Measurements from ENCODE around the gene MRI1.

The MRI1 gene

DNA sequence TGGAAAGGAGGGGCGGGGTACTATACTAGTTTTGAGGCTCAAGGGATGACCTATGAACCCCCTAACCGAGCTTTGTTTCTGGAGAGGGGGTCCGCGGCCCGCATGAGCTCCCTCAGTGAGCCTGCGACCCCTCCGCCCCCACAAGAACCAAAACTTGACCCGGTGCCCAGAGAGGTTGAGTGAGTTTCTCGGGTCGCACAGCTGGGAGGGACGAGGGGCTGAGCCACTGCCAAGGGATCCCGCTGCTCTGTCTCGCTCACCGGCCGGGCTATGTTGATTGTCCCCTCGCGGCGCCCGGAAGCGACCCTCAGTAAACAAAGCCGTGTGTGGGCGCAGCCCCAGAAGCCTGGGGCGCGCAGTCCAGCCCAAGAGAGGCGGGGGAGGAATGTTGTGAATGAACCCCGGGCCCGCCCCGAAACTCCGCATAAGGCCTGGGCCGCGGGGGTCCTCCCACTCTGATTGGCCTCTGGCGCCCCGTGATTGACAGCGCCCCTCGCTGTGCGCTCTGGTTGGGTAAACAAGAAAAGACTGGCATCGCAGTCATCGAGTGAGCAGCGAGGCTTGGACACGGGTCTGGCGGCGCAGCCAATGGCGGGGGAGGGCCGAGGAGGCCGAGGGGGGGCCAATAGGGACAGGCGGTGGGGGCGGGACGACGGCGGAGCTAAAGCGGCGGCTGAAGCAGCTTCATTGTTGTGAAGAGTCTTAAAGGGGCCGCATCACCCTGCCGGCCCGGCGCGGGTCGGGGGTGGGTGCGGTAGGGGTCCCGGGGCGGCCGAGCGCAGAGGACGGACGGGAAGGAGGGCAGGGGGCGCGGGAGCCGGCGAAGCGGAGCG, 30.7 kb downstream of the MRI1 start, which contains the start of gene ZSWIM4 (continued):
- TF ChIP-seq SP3 (tag by site-specific recombination; IDR thresholded peaks at IDR 0.05) (peak; percentile 87), ZIC2 (tag by site-specific recombination; IDR thresholded peaks at IDR 0.05) (peak; percentile 81), ZNF510 (tag by site-specific recombination; IDR thresholded peaks at IDR 0.05; ENCODE audit: insufficient replicate concordance) (no peak), KLF8 (tag by site-specific recombination; IDR thresholded peaks at IDR 0.05) (peak; percentile 64; the same call in 1 of the 2 replicates), OVOL3 (tag by site-specific recombination; IDR thresholded peaks at IDR 0.05) (no peak), KLF9 (tag by site-specific recombination; IDR thresholded peaks at IDR 0.05; ENCODE audit: low read depth) (0 out of 2 replicates have a peak, but pooled peaks have one; percentile 37), ZNF768 (tag by site-specific recombination; IDR thresholded peaks at IDR 0.05) (peak; percentile 99), ZNF521 (tag by site-specific recombination; IDR thresholded peaks at IDR 0.05) (no peak), PRDM1 (tag by site-specific recombination; IDR thresholded peaks at IDR 0.05) (no peak), KLF16 (tag by site-specific recombination; IDR thresholded peaks at IDR 0.05) (no peak), ZNF2 (tag by site-specific recombination; IDR thresholded peaks at IDR 0.05) (peak; percentile 47; the same call in 1 of the 2 replicates), KLF1 (tag by site-specific recombination; IDR thresholded peaks at IDR 0.05) (peak; percentile 29; the same call in 1 of the 2 replicates), SCRT2 (tag by site-specific recombination; IDR thresholded peaks at IDR 0.05) (no peak), ZSCAN30 (tag by site-specific recombination; IDR thresholded peaks at IDR 0.05) (peak; percentile 69; the same call in 1 of the 2 replicates), ZNF530 (tag by site-specific recombination; IDR thresholded peaks at IDR 0.05; ENCODE audit: low read depth) (no peak), ZNF121 (tag by site-specific recombination; IDR thresholded peaks at IDR 0.05) (peak; percentile 93), ZNF76 (tag by site-specific recombination; IDR thresholded peaks at IDR 0.05; ENCODE audit: borderline replicate concordance, low read depth) (no peak), ZNF600 (tag by site-specific recombination; IDR thresholded peaks at IDR 0.05) (peak; percentile 23; the same call in 1 of the 2 replicates), KLF7 (tag by site-specific recombination; IDR thresholded peaks at IDR 0.05; ENCODE audit: borderline replicate concordance) (no peak), ZXDB (tag by site-specific recombination; IDR thresholded peaks at IDR 0.05) (peak; percentile 49)
- TF ChIP-seq, protein P1, sequence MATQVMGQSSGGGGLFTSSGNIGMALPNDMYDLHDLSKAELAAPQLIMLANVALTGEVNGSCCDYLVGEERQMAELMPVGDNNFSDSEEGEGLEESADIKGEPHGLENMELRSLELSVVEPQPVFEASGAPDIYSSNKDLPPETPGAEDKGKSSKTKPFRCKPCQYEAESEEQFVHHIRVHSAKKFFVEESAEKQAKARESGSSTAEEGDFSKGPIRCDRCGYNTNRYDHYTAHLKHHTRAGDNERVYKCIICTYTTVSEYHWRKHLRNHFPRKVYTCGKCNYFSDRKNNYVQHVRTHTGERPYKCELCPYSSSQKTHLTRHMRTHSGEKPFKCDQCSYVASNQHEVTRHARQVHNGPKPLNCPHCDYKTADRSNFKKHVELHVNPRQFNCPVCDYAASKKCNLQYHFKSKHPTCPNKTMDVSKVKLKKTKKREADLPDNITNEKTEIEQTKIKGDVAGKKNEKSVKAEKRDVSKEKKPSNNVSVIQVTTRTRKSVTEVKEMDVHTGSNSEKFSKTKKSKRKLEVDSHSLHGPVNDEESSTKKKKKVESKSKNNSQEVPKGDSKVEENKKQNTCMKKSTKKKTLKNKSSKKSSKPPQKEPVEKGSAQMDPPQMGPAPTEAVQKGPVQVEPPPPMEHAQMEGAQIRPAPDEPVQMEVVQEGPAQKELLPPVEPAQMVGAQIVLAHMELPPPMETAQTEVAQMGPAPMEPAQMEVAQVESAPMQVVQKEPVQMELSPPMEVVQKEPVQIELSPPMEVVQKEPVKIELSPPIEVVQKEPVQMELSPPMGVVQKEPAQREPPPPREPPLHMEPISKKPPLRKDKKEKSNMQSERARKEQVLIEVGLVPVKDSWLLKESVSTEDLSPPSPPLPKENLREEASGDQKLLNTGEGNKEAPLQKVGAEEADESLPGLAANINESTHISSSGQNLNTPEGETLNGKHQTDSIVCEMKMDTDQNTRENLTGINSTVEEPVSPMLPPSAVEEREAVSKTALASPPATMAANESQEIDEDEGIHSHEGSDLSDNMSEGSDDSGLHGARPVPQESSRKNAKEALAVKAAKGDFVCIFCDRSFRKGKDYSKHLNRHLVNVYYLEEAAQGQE (tag by site-specific recombination; IDR thresholded peaks at IDR 0.05): peak; percentile 17; the same call in 1 of the 2 replicates
- TF ChIP-seq, protein P2, sequence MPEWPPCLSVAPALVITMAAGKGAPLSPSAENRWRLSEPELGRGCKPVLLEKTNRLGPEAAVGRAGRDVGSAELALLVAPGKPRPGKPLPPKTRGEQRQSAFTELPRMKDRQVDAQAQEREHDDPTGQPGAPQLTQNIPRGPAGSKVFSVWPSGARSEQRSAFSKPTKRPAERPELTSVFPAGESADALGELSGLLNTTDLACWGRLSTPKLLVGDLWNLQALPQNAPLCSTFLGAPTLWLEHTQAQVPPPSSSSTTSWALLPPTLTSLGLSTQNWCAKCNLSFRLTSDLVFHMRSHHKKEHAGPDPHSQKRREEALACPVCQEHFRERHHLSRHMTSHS (tag by site-specific recombination; IDR thresholded peaks at IDR 0.05): no peak
- TF ChIP-seq, protein P3, sequence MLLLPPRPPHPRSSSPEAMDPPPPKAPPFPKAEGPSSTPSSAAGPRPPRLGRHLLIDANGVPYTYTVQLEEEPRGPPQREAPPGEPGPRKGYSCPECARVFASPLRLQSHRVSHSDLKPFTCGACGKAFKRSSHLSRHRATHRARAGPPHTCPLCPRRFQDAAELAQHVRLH (tag by site-specific recombination; IDR thresholded peaks at IDR 0.05): peak; percentile 87
- TF ChIP-seq, protein P4, sequence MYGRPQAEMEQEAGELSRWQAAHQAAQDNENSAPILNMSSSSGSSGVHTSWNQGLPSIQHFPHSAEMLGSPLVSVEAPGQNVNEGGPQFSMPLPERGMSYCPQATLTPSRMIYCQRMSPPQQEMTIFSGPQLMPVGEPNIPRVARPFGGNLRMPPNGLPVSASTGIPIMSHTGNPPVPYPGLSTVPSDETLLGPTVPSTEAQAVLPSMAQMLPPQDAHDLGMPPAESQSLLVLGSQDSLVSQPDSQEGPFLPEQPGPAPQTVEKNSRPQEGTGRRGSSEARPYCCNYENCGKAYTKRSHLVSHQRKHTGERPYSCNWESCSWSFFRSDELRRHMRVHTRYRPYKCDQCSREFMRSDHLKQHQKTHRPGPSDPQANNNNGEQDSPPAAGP (tag by site-specific recombination; IDR thresholded peaks at IDR 0.05): no peak
- TF ChIP-seq, protein P5, sequence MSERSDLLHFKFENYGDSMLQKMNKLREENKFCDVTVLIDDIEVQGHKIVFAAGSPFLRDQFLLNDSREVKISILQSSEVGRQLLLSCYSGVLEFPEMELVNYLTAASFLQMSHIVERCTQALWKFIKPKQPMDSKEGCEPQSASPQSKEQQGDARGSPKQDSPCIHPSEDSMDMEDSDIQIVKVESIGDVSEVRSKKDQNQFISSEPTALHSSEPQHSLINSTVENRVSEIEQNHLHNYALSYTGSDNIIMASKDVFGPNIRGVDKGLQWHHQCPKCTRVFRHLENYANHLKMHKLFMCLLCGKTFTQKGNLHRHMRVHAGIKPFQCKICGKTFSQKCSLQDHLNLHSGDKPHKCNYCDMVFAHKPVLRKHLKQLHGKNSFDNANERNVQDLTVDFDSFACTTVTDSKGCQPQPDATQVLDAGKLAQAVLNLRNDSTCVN (tag by site-specific recombination; optimal IDR thresholded peaks at IDR 0.05): peak; percentile 64
- TF ChIP-seq, protein P6, sequence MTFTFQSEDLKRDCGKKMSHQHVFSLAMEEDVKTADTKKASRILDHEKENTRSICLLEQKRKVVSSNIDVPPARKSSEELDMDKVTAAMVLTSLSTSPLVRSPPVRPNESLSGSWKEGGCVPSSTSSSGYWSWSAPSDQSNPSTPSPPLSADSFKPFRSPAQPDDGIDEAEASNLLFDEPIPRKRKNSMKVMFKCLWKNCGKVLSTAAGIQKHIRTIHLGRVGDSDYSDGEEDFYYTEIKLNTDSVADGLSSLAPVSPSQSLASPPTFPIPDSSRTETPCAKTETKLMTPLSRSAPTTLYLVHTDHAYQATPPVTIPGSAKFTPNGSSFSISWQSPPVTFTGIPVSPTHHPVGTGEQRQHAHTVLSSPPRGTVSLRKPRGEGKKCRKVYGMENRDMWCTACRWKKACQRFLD (tag by site-specific recombination; IDR thresholded peaks at IDR 0.05): no peak
- TF ChIP-seq, protein P7, sequence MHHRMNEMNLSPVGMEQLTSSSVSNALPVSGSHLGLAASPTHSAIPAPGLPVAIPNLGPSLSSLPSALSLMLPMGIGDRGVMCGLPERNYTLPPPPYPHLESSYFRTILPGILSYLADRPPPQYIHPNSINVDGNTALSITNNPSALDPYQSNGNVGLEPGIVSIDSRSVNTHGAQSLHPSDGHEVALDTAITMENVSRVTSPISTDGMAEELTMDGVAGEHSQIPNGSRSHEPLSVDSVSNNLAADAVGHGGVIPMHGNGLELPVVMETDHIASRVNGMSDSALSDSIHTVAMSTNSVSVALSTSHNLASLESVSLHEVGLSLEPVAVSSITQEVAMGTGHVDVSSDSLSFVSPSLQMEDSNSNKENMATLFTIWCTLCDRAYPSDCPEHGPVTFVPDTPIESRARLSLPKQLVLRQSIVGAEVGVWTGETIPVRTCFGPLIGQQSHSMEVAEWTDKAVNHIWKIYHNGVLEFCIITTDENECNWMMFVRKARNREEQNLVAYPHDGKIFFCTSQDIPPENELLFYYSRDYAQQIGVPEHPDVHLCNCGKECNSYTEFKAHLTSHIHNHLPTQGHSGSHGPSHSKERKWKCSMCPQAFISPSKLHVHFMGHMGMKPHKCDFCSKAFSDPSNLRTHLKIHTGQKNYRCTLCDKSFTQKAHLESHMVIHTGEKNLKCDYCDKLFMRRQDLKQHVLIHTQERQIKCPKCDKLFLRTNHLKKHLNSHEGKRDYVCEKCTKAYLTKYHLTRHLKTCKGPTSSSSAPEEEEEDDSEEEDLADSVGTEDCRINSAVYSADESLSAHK (tag by site-specific recombination; IDR thresholded peaks at IDR 0.05): no peak; the same call in 1 of the 2 replicates
